AG04450 (cell line): ENCODE data around the gene CFAP99. TPM values are rescaled to one million over a fixed set of nuclear protein-coding genes. Genes with fewer than 3 reads are reported as not detected.
A peak's percentile ranks its signal among the peaks of the same experiment; 100 is the strongest.

Experiments
- CTCF ChIA-PET: fragments of 300-600, 350-600 bp; formaldehyde crosslinking; extraction: SDS; loops from one replicate; lab custom pipeline; 2022; ENCODE audit warnings: antibody characterized with exemption, inconsistent platforms; lab: Charles Lee
- POLR2A ChIA-PET: fragments of 350-600 bp; formaldehyde crosslinking; extraction: SDS; loops from one replicate; lab custom pipeline; 2021; ENCODE audit warnings: antibody characterized with exemption, inconsistent platforms; lab: Yijun Ruan, JAX
- DNase-seq: peaks from one replicate; pipeline ENCODE4 v3.0.0-alpha.2; 2011; ENCODE audit warnings: low read depth, low spot score
- H3K27ac ChIP-seq: one replicate; pipeline ENCODE4 v1.5.1; 2012; ENCODE audit warnings: low read depth, low read length, control low read depth
- H3K27me3 ChIP-seq: one replicate; pipeline ENCODE4 v1.6.0; 2012; ENCODE audit warnings: low read length; ENCODE audit not compliant: control insufficient read depth, insufficient read depth
- H3K4me3 ChIP-seq: 2 replicates; pipeline ENCODE4 v1.5.1; 2011; ENCODE audit warnings: mild to moderate bottlenecking, low read depth, low read length, control low read depth
- H3K9me3 ChIP-seq: 2 replicates; pipeline ENCODE4 v1.5.1; 2012; ENCODE audit warnings: low read length; ENCODE audit not compliant: control insufficient read depth, insufficient read depth
- CTCF ChIP-seq: IDR thresholded peaks from 2 replicates; pipeline ENCODE4 v1.5.1; 2011; ENCODE audit warnings: low read depth, low read length, control low read depth, inconsistent platforms
- polyA plus RNA-seq: library from polyadenylated mRNA; depleted of rRNA; stranded (reverse); fragments of >200 nt; gene quantifications from 2 replicates; pipeline ENCODE4 v1.2.3, GENCODE V29; 2011

The CFAP99 gene
- polyA plus RNA-seq, 1 experiment = not detected

DNA sequence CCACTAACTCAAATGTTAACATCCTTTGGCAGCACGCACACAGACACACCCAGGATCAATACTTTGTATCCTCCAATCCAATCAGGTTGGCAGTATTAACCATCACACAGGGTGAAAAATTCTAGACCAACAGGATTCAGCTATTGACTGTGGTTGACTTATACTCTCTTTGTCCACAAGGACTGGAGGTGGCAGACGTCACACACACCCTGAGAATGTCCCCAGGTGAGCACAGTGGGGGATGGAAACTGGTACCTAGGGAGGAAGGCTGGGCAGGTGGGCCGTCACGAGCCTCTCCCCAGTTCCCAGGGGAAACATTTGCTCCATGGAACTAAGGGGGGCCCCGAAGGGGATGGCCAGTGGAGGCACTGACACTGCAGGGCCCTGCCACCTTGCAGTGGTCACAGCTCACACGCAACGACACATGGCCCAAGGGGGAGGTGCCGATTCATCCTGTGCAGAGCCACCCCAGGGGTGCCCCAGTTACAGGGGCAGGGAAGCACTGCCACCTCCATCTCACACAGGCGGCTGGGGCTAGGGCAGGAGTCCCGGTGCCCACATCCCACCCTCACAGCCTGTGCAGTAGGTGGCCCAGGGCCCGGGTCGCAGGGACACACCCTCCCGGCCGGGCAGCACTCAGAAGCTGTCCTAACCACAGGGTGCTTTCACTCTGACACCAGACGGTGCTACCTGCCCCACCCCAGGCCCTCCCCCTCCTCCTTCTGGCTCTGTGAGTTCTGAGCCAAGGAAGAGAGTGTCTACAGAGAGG is 17.7 kb upstream of the CFAP99 start:
- DNase-seq = no peak
- TF ChIP-seq CTCF = no peak
- ChIA-PET POLR2A (interaction anchor here (0.6 kb wide), 1 partner anchor 139 kb away, joined by 3 read pairs; the partner anchor contains the start of gene MXD4), CTCF (interaction anchor here (0.5 kb wide), 1 partner anchor 370 kb away, joined by 3 read pairs; no protein-coding TSS in a partner anchor)
- no peak overlapping the region for H3K27ac ChIP-seq
- H3K9me3 ChIP-seq = no peaks in the 10 kb centered on the region; the same call in 1 of the 2 replicates
- H3K4me3 ChIP-seq = no peak overlapping the region
- peaks cover 19% of the 10 kb centered on the region for H3K27me3 ChIP-seq

DNA sequence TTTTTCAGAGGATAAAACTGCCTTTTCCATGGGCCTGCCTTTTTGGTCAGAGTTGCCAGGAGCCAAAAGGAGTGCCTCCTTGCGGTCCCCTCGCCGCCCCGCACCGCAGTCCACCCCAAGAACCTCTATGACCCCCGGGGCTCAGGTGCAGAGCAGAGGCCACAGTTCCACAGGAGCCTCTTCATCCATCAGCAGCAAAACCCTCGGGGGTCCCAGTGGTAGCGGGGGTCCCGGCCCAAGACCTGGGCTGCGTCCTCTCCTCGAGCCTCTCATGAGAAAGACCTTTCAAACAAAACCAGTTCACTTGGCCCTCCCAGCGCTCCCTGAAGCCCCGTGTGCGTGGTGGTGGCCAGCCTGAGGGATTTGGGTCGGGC is 17.2 kb upstream of the CFAP99 start:
- no peak overlapping the region for H3K4me3 ChIP-seq
- TF ChIP-seq CTCF = no peak
- no peak overlapping the region for H3K27ac ChIP-seq
- ChIA-PET POLR2A (interaction anchor here (0.6 to 0.7 kb wide), 2 partner anchors 139 to 319 kb away, joined by 3 to 4 read pairs; partner anchors contain the start of gene MXD4), CTCF (interaction anchor here (0.5 kb wide), 1 partner anchor 370 kb away, joined by 3 read pairs; no protein-coding TSS in a partner anchor)
- H3K9me3 ChIP-seq = no peaks in the 10 kb centered on the region; the same call in 1 of the 2 replicates
- H3K27me3 ChIP-seq = peaks cover 19% of the 10 kb centered on the region
- no peak for DNase-seq

GRCh38 chr4:2402048-2402842 is 16.5 kb upstream of the CFAP99 start:
- ChIA-PET POLR2A (interaction anchor here (0.6 to 0.7 kb wide), 2 partner anchors 140 to 318 kb away, joined by 3 to 4 read pairs; partner anchors contain the start of gene MXD4), CTCF (interaction anchor here (0.5 to 1.2 kb wide), 3 partner anchors 11 to 371 kb away, joined by 3 to 6 read pairs (median 3); no protein-coding TSS in a partner anchor)
- TF ChIP-seq CTCF = no peak
- Histone ChIP-seq H3K27ac (no peak overlapping the region), H3K9me3 (no peaks in the 10 kb centered on the region; the same call in 1 of the 2 replicates), H3K27me3 (peaks cover 19% of the 10 kb centered on the region), H3K4me3 (peak overlapping the region; percentile 43)
- DNase-seq = no peak

DNA sequence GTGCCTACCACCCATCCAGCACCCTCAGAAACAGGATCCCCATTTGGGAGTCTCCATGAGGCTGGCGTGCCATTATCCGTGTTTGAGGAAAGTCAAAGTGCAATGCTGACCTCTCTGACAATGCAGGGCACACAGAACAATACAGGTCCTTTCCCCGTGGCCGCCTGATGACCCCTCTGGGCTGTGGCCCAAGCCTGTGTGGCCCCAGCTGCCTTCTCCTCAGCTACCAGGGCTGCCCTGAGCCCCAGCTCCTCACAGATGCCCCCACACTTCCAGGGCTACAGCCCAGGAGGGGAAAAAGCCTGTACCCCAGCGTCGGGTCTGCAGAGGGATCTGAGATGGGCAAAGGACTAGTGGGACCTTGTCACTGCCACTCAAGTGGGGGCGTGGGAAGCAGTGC is 15.8 kb upstream of the CFAP99 start:
- no peak for TF ChIP-seq CTCF
- Histone ChIP-seq H3K9me3 (no peaks in the 10 kb centered on the region; the same call in 1 of the 2 replicates), H3K27me3 (peaks cover 19% of the 10 kb centered on the region), H3K27ac (no peak overlapping the region), H3K4me3 (no peak overlapping the region)
- no peak for DNase-seq
- ChIA-PET POLR2A (no interaction called here), CTCF (interaction anchor here (0.6 to 1.2 kb wide), 2 partner anchors 11 to 125 kb away, joined by 3 to 6 read pairs; no protein-coding TSS in a partner anchor)
